Adrenal gland (tissue), 5 donors: ENCODE measurements around the gene RALB.

Experiments
- CTCF ChIP-seq, 6 experiments: fragments of 450-650 bp in 4 of 6; fragments of 200-600 bp in 2 of 6; sonication (generic) in 1 of 6; IDR thresholded peaks; 1 replicate in 5 of 6; 2 replicates in 1 of 6; pipeline versions ENCODE4 v1.5.1 to v1.8.0; 2016 to 2021; ENCODE audit warnings: antibody characterized with exemption in 6 of 6, mild to moderate bottlenecking in 2 of 6, moderate library complexity in 1 of 6
- POLR2A ChIP-seq, 2 donors: fragments of 450-650 bp; IDR thresholded peaks; one replicate each; pipeline ENCODE4 v1.6.1; 2017; ENCODE audit warnings: antibody characterized with exemption in 2 of 2, mild to moderate bottlenecking in 2 of 2, moderate library complexity in 1 of 2
- donor health status: DM: no; HTN: no; CAD: no.

- TF ChIP-seq CTCF (IDR thresholded peaks at IDR 0.05) (no peak), POLR2A (IDR thresholded peaks at IDR 0.05) (no peak)
These were observed 55.6 kb downstream of the RALB start for GRCh38 chr2:120308038-120308910.
